Fibroblast of the conjunctiva (primary cell): ENCODE measurements around the gene KLHL2.
"Not testable (repeated sequence)": the region's sequence is repeated elsewhere in the genome, so short reads cannot be mapped to it uniquely, and the experiment has no call there.

ENCODE experiments used
- DNase-seq: peaks from one replicate; pipeline ENCODE4 v3.0.0-alpha.2; 2010; ENCODE audit warnings: low read depth

The KLHL2 gene

GRCh38 chr4:165232623-165233433 is 25.5 kb downstream of the KLHL2 start:
- not testable (repeated sequence) for DNase-seq

- DNase-seq, result no peak
Measured at GRCh38 chr4:165234766-165235165, 27.4 kb downstream of the KLHL2 start.

- not testable (repeated sequence) for DNase-seq
Measured at GRCh38 chr4:165236852-165237251, 29.5 kb downstream of the KLHL2 start.

GRCh38 chr4:165238041-165238640 is 30.8 kb downstream of the KLHL2 start:
- DNase-seq, result not testable (repeated sequence)

GRCh38 chr4:165240761-165241160 is 33.4 kb downstream of the KLHL2 start:
- not testable (repeated sequence) for DNase-seq

- DNase-seq, result peak; percentile 3
Measured at GRCh38 chr4:165244148-165244547, 36.8 kb downstream of the KLHL2 start.

- DNase-seq, result not testable (repeated sequence)
Measured at GRCh38 chr4:165244587-165245186, 37.3 kb downstream of the KLHL2 start.

- no peak for DNase-seq
Measured at GRCh38 chr4:165248102-165248501, 40.7 kb downstream of the KLHL2 start.

GRCh38 chr4:165248904-165249303 is 41.5 kb downstream of the KLHL2 start:
- DNase-seq, result not testable (repeated sequence)

- not testable (repeated sequence) for DNase-seq
Measured at GRCh38 chr4:165254771-165255170, 47.4 kb downstream of the KLHL2 start.

GRCh38 chr4:165255439-165255838 is 48.1 kb downstream of the KLHL2 start:
- peak; percentile 2 for DNase-seq

- not testable (repeated sequence) for DNase-seq
Measured at GRCh38 chr4:165256074-165256659, 48.8 kb downstream of the KLHL2 start.

- DNase-seq, result not testable (repeated sequence)
Measured at GRCh38 chr4:165259776-165260175, 52.4 kb downstream of the KLHL2 start.

GRCh38 chr4:165262306-165262705 is 54.9 kb downstream of the KLHL2 start:
- not testable (repeated sequence) for DNase-seq

- DNase-seq, result not testable (repeated sequence)
Measured at GRCh38 chr4:165263466-165263865, 56.1 kb downstream of the KLHL2 start.

- not testable (repeated sequence) for DNase-seq
Measured at GRCh38 chr4:165269931-165270330, 62.6 kb downstream of the KLHL2 start.

GRCh38 chr4:165273443-165273842 is 66.1 kb downstream of the KLHL2 start:
- DNase-seq, result not testable (repeated sequence)

- not testable (repeated sequence) for DNase-seq
Measured at GRCh38 chr4:165275357-165275756, 68.0 kb downstream of the KLHL2 start.

- DNase-seq, result not testable (repeated sequence)
Measured at GRCh38 chr4:165279531-165279930, 72.2 kb downstream of the KLHL2 start.

GRCh38 chr4:165284697-165285096 is 77.3 kb downstream of the KLHL2 start:
- DNase-seq, result not testable (repeated sequence)

- not testable (repeated sequence) for DNase-seq
Measured at GRCh38 chr4:165286619-165287340, 79.4 kb downstream of the KLHL2 start.

- DNase-seq, result no peak
Measured at GRCh38 chr4:165288226-165288625, 80.9 kb downstream of the KLHL2 start.
